Epithelial cell of esophagus (primary cell): ENCODE results near the gene FBXW12.

Experiments
- DNase-seq: peaks from one replicate; pipeline ENCODE4 v3.0.0; 2010; ENCODE audit warnings: low read depth
- H3K4me3 ChIP-seq: 2 replicates; pipeline ENCODE4 v1.5.1; 2011; ENCODE audit warnings: mild to moderate bottlenecking, low read length, control low read depth
- CTCF ChIP-seq: IDR thresholded peaks from 2 replicates; pipeline ENCODE4 v1.5.1; 2011; ENCODE audit warnings: low read depth, mild to moderate bottlenecking, low read length, control low read depth, inconsistent platforms; ENCODE audit not compliant: insufficient read depth; ENCODE audit errors: missing control alignments

FBXW12 gene

DNA sequence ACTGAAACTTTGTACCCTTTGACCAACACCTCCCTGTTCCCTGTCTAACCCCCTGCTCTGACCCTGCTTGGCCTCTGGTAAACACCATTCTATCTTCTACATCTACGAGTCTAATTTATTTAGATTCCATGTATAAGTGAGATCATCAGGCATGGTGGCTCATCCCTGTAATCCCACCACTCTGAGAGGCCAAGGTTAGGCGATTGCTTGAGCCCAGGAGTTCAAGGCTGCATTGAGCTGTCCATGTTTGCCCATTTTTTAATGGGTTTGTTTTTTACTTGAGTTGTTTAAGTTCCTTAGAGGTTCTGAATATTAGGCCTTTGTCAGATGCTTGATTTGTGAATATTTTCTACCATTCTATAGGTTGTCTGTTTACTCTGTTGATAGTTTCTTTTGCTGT, 16.9 kb downstream of the FBXW12 start:
- TF ChIP-seq CTCF = no peak
- DNase-seq = no peak

GRCh38 chr3:48394391-48394790, 22.4 kb downstream of the FBXW12 start:
- TF ChIP-seq CTCF = no peak
- no peak for DNase-seq
- no peak overlapping the region for H3K4me3 ChIP-seq

More for the DNA sequence above, 16.9 kb downstream of the FBXW12 start:
- no peak overlapping the region for H3K4me3 ChIP-seq

- H3K4me3 ChIP-seq = no peak overlapping the region
- no peak for TF ChIP-seq CTCF
- DNase-seq = no peak
Measured at GRCh38 chr3:48395714-48396113, 23.7 kb downstream of the FBXW12 start.

GRCh38 chr3:48397767-48398681, 26.0 kb downstream of the FBXW12 start:
- TF ChIP-seq CTCF = no peak
- DNase-seq = no peak
- no peak overlapping the region for H3K4me3 ChIP-seq

GRCh38 chr3:48398701-48399386, 26.8 kb downstream of the FBXW12 start:
- TF ChIP-seq CTCF = no peak
- DNase-seq = no peak

DNA sequence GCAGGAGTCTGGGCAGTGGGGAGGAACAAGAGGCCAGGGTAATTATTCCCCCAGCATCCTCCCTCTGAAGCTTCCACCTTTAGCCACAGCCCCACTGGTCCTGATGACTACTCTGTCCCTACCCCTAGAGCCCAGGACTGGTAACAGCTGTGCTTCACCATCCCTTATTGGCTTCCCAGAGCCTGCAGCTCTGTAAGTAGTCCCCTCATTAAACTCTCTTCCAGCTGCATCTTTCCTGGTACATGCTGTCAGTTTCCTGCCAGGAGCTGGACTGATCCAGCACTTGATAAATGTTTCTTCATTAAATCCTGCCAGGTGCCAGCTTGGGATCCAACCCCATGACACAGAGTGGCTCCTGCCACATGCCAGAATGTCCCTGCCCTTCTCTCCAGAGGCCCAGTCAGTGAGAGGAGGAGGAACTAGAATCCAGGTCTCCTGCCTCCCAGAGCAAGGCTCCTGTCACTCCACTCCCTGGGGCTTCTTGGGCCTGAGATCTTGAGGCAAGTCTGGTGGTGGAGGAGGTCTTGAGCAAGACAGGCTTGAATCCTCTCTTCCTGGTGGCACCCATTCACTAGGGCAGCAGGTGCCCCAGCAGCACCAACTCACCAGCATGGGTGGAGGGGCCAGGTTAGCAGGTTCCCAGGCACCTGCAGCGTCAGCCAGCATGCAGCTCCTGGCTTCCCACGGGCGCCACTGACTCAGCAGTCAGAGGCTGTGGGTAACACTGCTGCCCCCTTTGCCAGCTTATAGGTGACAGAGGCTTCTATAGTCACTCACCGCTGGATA, 27.6 kb downstream of the FBXW12 start:
- no peak overlapping the region for H3K4me3 ChIP-seq
- peak; percentile 12 for TF ChIP-seq CTCF
- DNase-seq = peak; percentile 73

More at GRCh38 chr3:48398701-48399386, 26.8 kb downstream of the FBXW12 start:
- H3K4me3 ChIP-seq = no peak overlapping the region
